Measurements from ENCODE around the gene AASS. TPM values are rescaled to one million over a fixed set of nuclear protein-coding genes. Genes with fewer than 3 reads are reported as not detected.

The AASS gene
- total RNA-seq, 2 donors from 2014 or later: 4.3 to 4.6 TPM

DNA sequence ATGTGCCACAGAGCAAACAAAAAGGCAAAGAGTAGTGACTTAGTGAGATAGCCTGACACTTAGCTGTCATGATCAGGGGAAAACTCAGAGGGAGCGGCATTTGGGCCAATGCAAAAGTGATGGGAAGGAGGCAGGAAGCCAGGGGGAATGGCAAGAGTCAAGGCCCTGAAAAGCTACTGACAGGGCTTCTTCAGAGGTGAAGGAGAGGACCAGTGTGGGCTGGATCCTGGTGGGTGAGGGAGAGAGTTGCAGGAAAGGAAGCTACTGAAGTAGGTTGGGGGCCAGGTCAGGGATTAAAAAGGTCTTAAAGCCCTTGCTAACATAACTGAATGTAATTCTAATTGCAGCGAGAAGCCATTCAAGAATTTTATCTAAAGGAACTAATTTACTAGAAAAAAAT, 117.0 kb downstream of the AASS start:
- intact Hi-C loops (cut with DNase I): no loop called here
- Histone ChIP-seq H3K4me3 (no peak overlapping the region), H3K9me3 (no peaks in the 10 kb centered on the region), H3K4me1 (no peaks in the 10 kb centered on the region), H3K9ac (ENCODE audit: low read depth in 2 of 2, low read length in 2 of 2) (no peak overlapping the region), H3K27me3 (no peaks in the 10 kb centered on the region), H3K36me3 (no peaks in the 10 kb centered on the region), H3K27ac (no peak overlapping the region)
- DNase-seq: no peak
- no peak for TF ChIP-seq CTCF (IDR thresholded peaks at IDR 0.05)

Other genes starting within 250 kb of the AASS start
- gene FEZF1, start 160.5 kb upstream of the AASS start, total RNA-seq: not detected

Data from colonic mucosa (tissue), 4 donors.